Activated naive CD4-positive, alpha-beta T cell treated with anti-CD3 and anti-CD28 coated beads for 36 hours (primary cell): ENCODE measurements around the gene LMF2. TPM values are rescaled to one million over a fixed set of nuclear protein-coding genes. Genes with fewer than 3 reads are reported as not detected.

Experiments
- CTCF ChIA-PET: fragments of 350-600 bp; sonication (Branson Sonifier 250); formaldehyde crosslinking; loops from one replicate; lab custom pipeline; 2021; ENCODE audit warnings: antibody characterized with exemption; lab: Charles Lee
- DNase-seq: peaks from one replicate; pipeline ENCODE4 v3.0.0-alpha.2; 2020
- H3K27ac Mint-ChIP-seq: one replicate; pipeline ENCODE4 v1.8.0; 2021; ENCODE audit warnings: mild to moderate bottlenecking, mixed read lengths
- H3K27me3 Mint-ChIP-seq: one replicate; pipeline ENCODE4 v1.8.0; 2021; ENCODE audit warnings: low read depth, mixed read lengths
- H3K36me3 Mint-ChIP-seq: one replicate; pipeline ENCODE4 v1.8.0; 2021; ENCODE audit warnings: low read depth, mixed read lengths
- H3K4me1 Mint-ChIP-seq: one replicate; pipeline ENCODE4 v1.8.0; 2021; ENCODE audit warnings: low read depth, mixed read lengths
- H3K4me3 Mint-ChIP-seq: one replicate; pipeline ENCODE4 v1.8.0; 2021; ENCODE audit warnings: mild to moderate bottlenecking, moderate library complexity, mixed read lengths
- H3K9me3 Mint-ChIP-seq: one replicate; pipeline ENCODE4 v1.8.0; 2021; ENCODE audit warnings: mixed read lengths
- intact Hi-C: fragments of 100-400 bp; cut with micrococcal nuclease; formaldehyde crosslinking; loops from one replicate; pipeline ENCODE4 v1.15.1; 2023
- total RNA-seq, 2 experiments: library from RNA; stranded (reverse); gene quantifications; one replicate each; pipeline ENCODE4 v1.2.3, GENCODE V29; 2021

LMF2 gene
- total RNA-seq, 2 experiments from 2014 or later = 41.4 to 42.0 TPM

DNA sequence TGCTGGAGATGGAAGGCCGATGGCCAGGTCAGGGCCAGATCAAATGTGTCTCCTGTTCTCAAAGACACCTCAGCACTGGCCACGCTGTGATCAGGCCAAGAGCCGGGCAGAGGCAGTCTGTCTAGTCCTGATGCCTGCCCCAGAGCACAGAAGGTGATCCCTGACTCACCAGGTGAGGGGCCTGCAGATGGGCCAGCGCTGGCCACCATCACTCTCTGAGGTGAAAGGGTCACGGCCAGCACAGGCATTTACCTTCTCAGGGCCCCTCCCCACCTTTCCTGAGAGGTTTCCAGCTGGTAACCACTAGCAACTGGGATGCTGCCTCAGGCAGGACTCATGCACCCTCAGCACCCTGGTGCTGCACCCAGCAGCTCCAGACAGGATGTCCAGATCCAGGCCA lies 35.5 kb downstream of the LMF2 start:
- H3K36me3 Mint-ChIP-seq = peaks cover under 1% of the 10 kb centered on the region
- intact Hi-C loops = loop anchor here (5.0 to 10.0 kb wide), 3 partner anchors 227 to 510 kb away; partner anchors contain the start of genes PIM3 and TUBGCP6
- no peak for DNase-seq
- no peaks in the 10 kb centered on the region for H3K9me3 Mint-ChIP-seq
- peak overlapping the region; percentile 89 for H3K27ac Mint-ChIP-seq
- H3K27me3 Mint-ChIP-seq = no peaks in the 10 kb centered on the region
- CTCF ChIA-PET = interaction anchor here (0.9 to 2.0 kb wide), 3 partner anchors 8 to 15 kb away, joined by 3 to 5 read pairs (median 4); no protein-coding TSS in a partner anchor
- no peak overlapping the region for H3K4me3 Mint-ChIP-seq
- H3K4me1 Mint-ChIP-seq = peaks cover 60% of the 10 kb centered on the region

DNA sequence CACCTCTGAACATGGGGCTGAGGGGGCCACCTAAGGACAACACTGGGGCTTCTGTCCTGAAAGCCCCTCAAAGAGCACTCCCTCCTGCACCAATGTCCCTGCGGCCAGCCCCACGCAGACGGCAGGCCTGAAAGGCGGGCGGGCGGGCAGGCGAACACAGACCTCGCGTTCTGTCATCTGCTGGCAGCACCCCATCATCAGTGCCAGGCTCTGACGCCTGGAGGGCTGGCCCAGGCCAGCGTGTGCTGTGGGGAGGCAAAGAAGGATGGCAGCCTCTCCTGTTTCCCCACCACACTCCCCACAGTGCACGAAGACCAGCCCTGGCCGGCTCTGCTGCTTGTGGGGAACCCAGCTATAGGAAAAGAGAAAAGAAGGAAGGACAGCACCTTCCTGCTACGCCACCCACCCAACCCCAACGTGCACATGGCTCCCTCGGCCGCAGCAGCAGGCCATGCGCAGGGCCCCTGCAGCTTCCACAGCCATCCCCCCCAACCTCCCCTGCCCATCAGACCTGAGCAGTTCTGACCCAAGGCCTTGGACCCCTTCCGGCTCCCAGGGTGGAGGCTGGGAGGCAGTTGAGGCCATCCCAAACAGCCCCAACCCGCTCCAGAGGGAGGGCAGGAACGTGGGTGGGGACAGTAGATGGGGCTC lies 36.2 kb downstream of the LMF2 start:
- Mint-ChIP-seq H3K4me1 (peaks cover 59% of the 10 kb centered on the region), H3K27ac (peak overlapping the region; percentile 89), H3K27me3 (no peaks in the 10 kb centered on the region), H3K9me3 (no peaks in the 10 kb centered on the region), H3K36me3 (peaks cover 4% of the 10 kb centered on the region), H3K4me3 (peak overlapping the region; percentile 56)
- no peak for DNase-seq
- CTCF ChIA-PET = interaction anchor here (0.9 to 1.9 kb wide), 4 partner anchors 9 to 27 kb away, joined by 3 to 9 read pairs (median 4); no protein-coding TSS in a partner anchor
- intact Hi-C loops = loop anchor here (5.0 to 10.0 kb wide), 3 partner anchors 227 to 509 kb away; partner anchors contain the start of genes PIM3 and TUBGCP6

DNA sequence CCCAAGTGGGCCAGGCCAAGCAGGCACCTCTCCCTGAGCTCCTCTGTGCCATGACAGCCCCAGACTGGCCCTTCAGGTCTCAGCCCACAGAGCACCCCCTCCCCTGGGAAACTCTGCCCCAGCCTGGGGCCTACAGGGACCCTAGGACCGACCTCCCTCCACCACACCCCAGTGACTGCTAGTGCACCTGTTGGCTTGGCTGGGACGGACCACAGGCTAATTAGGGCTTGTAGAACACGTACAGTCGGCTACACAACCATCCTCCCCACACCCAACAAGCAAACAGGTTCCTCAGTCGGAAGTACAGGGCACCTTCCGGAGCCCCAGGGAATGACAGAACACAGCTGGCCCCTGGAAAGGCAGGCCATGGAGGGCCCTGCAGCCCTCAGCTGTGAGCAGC lies 37.0 kb downstream of the LMF2 start:
- Mint-ChIP-seq H3K27ac (peak overlapping the region; percentile 89), H3K4me1 (peaks cover 58% of the 10 kb centered on the region), H3K4me3 (peak overlapping the region; percentile 56), H3K9me3 (no peaks in the 10 kb centered on the region), H3K27me3 (no peaks in the 10 kb centered on the region), H3K36me3 (peaks cover 4% of the 10 kb centered on the region)
- intact Hi-C loops = loop anchor here (5.0 to 10.0 kb wide), 3 partner anchors 226 to 508 kb away; partner anchors contain the start of genes PIM3 and TUBGCP6
- CTCF ChIA-PET = interaction anchor here (0.7 to 2.0 kb wide), 5 partner anchors 10 to 64 kb away, joined by 3 to 11 read pairs (median 4); partner anchors contain the start of gene SCO2
- no peak for DNase-seq

DNA sequence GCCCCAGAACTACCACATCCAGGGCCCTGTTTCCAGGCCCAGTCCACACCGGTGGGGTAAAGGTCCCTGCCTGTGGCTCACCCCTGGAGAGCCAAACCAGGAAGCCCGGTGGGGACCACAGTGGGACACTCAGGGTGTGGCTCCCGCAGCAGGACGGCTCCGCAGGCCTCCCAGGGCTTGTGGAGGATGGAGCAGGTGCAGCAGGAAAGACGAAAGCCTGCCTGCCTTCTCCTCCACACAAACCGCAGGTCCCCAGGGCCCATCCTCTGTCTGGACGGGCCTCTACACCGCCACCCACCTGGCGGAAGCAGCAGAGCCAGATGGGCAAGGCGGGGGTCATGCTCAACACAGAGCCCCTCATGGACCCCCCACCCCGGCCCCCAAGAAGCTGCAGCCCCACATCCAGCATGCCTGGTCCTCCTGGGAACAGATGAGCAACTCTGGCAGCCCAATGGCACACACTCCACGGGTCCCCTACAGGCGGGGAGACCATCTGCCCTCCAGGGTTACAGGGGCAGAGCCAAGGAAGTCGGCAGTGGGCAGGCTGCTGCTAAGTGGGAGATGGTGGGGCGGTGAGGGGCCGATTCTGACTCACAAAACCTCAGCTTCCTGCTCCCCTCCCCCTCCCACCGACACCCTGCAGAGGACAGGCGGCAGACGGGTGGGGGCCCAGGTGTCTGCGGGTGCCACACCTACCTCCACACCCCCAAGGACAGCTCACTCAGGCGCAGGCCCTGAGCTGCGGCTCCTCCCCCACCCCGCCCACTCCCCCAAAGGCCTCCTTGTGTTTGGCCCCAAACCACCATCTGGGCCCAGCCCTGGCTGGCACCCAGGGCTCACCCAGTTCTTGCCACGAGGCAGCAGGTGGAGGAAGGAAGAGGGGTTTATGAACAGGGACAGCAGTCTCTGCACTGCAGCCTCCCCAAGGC lies 37.9 kb downstream of the LMF2 start:
- CTCF ChIA-PET = interaction anchor here (0.7 to 2.0 kb wide), 4 partner anchors 10 to 64 kb away, joined by 3 to 11 read pairs (median 6); partner anchors contain the start of gene SCO2
- Mint-ChIP-seq H3K4me1 (peaks cover 58% of the 10 kb centered on the region), H3K9me3 (no peaks in the 10 kb centered on the region), H3K27me3 (no peaks in the 10 kb centered on the region), H3K27ac (peak overlapping the region; percentile 89), H3K4me3 (peak overlapping the region; percentile 56), H3K36me3 (peaks cover 4% of the 10 kb centered on the region)
- intact Hi-C loops = loop anchor here (1.0 to 10.0 kb wide), 4 partner anchors 38 to 507 kb away; partner anchors contain the start of genes LMF2, PIM3 and TUBGCP6
- DNase-seq = peak; percentile 97

DNA sequence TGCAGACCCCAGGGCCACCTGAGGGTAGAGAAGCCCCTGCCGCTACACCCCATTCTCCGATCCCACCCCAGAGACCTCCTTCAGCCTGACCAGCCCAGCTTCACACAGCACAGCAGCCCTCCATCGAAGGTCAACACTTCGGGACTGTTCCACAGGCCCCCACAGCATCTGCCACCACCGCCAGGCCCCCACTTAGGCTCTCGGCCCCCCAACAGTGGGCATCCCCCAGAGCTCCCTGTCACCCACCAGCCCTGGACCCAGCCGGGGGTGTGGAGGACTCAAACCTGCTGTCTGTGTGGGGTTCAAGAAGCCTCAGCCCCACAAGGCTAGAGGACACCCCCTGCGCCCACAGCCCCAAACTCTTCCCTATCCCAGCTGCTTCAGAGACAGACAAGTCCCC lies 38.9 kb downstream of the LMF2 start:
- CTCF ChIA-PET = interaction anchor here (0.6 kb wide), 2 partner anchors 28 to 103 kb away, joined by 4 to 5 read pairs; no protein-coding TSS in a partner anchor
- peaks cover 8% of the 10 kb centered on the region for H3K36me3 Mint-ChIP-seq
- no peak overlapping the region for H3K4me3 Mint-ChIP-seq
- peak overlapping the region; percentile 56 for H3K27ac Mint-ChIP-seq
- no peak for DNase-seq
- H3K9me3 Mint-ChIP-seq = no peaks in the 10 kb centered on the region
- H3K4me1 Mint-ChIP-seq = peaks cover 52% of the 10 kb centered on the region
- intact Hi-C loops = loop anchor here (1.0 kb wide), 1 partner anchor 39 kb away; the partner anchor contains the start of gene LMF2
- no peaks in the 10 kb centered on the region for H3K27me3 Mint-ChIP-seq

DNA sequence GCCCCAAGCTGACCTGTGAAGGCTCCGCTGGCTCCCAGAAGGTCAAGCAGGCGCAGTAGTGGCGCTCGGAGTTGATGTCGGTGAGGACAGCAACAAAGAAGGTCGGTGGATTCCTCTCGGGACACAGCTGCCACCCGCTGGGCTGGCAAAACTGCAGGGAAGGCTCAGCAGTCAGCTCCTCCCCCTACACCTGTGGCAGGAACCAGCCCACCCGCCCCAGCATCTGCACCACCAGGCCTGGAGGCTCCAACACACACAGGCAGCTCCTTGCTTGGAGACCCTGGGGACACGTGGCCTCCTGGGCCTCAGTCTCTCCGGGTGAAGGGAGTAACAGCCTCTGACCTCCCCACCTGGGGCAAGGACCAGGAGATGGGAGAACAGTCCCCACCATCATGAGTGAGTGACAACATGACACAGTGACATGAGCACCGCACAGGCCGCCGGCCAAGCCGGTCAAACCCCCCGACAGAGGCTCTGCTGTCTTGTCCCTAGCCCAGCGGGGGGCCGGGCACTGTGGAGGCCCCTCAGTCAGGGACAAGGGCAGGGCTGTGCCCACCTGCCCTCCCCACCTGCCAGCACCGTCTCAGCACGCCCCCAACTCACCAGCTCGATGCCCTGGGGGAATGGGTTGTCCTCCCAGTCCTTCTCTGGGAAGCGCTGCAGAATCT lies 39.6 kb downstream of the LMF2 start:
- no peaks in the 10 kb centered on the region for H3K27me3 Mint-ChIP-seq
- H3K36me3 Mint-ChIP-seq = peaks cover 11% of the 10 kb centered on the region
- H3K4me3 Mint-ChIP-seq = no peak overlapping the region
- no peaks in the 10 kb centered on the region for H3K9me3 Mint-ChIP-seq
- no peak overlapping the region for H3K27ac Mint-ChIP-seq
- CTCF ChIA-PET = interaction anchor here (0.6 to 1.3 kb wide), 2 partner anchors 29 to 30 kb away, joined by 3 to 4 read pairs; no protein-coding TSS in a partner anchor
- H3K4me1 Mint-ChIP-seq = peaks cover 45% of the 10 kb centered on the region
- DNase-seq = no peak
- intact Hi-C loops = no loop called here

DNA sequence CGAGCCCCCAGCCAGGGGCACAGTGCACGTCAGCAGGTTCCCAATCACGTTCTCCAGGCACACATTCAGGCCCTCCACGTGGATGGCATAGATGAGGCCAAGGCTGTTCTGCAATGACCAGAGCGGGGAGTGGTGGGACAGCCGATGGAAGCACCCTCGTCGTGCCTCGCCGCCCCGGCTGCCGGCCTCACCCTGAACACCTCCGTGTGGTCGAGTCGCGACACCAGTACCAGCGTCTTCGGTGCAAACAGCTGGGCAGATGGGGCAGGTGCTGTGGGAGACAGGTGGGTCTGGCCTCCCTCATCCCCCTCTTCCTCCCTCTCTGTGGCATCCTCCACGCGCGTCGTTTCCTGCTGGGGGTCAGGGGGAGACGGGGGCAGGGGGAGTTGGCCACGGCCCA lies 40.2 kb downstream of the LMF2 start:
- Mint-ChIP-seq H3K27ac (no peak overlapping the region), H3K27me3 (no peaks in the 10 kb centered on the region), H3K36me3 (peaks cover 11% of the 10 kb centered on the region), H3K4me3 (no peak overlapping the region), H3K9me3 (no peaks in the 10 kb centered on the region), H3K4me1 (peaks cover 40% of the 10 kb centered on the region)
- no peak for DNase-seq
- CTCF ChIA-PET = interaction anchor here (1.3 kb wide), 1 partner anchor 30 kb away, joined by 3 read pairs; no protein-coding TSS in a partner anchor
- intact Hi-C loops = no loop called here

DNA sequence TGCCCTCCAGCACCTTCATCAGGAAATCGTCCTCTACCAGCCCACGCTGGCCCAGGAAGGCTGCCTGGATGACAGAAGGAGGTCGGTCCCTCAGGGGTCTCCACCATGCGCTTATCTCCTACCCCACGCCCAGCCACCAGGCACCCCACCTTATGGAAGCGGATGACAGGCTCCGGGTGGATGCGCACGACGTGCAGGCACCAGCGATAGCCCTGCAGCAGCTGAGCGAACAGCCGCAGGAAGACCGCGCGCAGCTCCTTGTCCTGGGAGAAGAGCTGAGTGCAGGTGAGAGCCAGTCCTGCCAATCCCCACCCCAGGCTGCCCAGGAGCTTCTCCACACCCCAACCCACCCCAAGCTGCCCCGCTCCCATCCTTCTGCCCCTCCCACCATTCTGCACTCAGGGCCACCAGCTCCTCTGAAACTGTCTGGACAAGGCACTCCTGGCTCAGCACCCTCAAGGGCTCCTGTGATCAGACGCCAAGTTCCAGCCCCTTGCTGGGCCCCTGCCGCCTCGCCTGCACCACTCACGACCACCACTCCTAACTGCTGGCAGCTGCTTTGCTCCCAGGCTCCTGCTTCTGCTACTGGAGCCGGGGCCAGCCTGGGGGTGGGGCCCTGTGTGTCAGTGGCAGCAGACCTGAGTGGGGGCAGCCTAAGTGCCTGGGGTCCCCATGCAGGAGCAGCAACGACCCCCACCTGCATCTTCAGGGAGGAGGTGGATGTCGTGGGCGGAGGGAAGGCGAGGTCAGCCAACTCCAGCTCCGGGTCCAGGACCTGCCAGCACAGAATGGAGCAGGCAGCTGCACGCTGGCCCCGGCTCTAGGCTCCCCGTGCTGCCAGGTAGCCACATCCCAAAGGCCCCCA lies 42.2 kb downstream of the LMF2 start:
- Mint-ChIP-seq H3K36me3 (peaks cover 18% of the 10 kb centered on the region), H3K4me1 (peaks cover 19% of the 10 kb centered on the region), H3K9me3 (no peaks in the 10 kb centered on the region), H3K27me3 (no peaks in the 10 kb centered on the region), H3K4me3 (no peak overlapping the region), H3K27ac (no peak overlapping the region)
- CTCF ChIA-PET = interaction anchor here (1.0 to 1.1 kb wide), 2 partner anchors 33 to 213 kb away, joined by 4 to 5 read pairs; no protein-coding TSS in a partner anchor
- intact Hi-C loops = no loop called here
- DNase-seq = no peak

DNA sequence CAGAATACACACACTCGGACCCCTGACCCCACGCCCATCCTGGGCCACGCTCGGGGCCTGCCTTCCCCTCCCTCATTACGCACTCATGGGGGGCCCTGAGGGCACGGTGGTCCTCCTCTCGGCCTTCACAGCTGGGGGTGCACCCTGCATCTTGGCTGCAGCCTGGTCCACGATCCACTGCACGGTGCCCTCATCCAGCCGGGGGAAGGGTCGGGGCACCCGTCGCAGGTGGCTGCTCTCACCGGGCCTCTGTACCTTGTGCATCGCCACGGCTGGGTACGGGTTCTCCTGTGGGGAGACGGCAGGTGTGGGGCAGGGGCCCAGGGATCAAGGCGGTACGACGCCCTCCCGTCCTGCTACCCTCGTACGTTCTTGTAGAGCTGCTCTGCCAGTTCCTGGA lies 43.1 kb downstream of the LMF2 start:
- Mint-ChIP-seq H3K36me3 (peaks cover 19% of the 10 kb centered on the region), H3K9me3 (no peaks in the 10 kb centered on the region), H3K4me1 (peaks cover 11% of the 10 kb centered on the region), H3K4me3 (no peak overlapping the region), H3K27me3 (no peaks in the 10 kb centered on the region), H3K27ac (no peak overlapping the region)
- CTCF ChIA-PET = interaction anchor here (1.0 kb wide), 1 partner anchor 34 kb away, joined by 4 read pairs; no protein-coding TSS in a partner anchor
- DNase-seq = no peak
- intact Hi-C loops = no loop called here

DNA sequence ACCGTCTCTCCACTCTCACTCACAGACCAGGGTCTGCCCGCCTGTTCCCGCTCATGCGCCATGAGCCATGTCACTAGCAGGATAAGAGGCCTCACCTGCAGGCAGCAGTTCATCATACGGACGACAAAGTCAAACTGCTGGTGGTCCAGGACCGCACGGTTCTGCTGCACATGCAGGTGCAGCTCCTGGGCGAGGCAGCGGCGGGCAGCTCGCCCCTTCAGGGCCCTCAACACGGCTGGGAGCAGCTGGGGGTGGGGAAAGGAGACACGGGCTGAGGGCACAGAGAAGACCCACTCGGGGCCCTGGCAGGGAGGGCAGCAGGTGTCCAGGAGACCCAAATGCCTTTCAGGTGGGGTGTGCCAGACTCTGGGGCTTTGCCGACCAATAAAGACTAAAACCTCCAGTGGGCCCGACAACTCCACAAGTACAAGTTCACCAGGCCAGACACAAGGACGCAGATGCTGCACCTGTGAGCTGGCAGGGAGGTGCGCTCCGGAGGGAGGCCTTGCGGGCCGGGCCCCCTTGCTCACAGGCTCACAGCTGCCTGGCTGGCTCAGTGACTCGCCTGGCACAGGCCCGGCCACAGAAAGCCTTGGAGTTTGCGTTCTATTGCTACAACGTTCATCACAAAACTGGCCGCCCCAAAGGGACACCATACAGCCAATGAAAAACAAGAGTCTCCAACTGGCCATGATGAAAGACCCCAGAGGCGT lies 44.2 kb downstream of the LMF2 start:
- Mint-ChIP-seq H3K9me3 (no peaks in the 10 kb centered on the region), H3K4me3 (no peak overlapping the region), H3K36me3 (peaks cover 23% of the 10 kb centered on the region), H3K4me1 (peaks cover 1% of the 10 kb centered on the region), H3K27me3 (no peaks in the 10 kb centered on the region), H3K27ac (no peak overlapping the region)
- CTCF ChIA-PET = interaction anchor here (0.9 to 1.8 kb wide), 2 partner anchors 9 to 34 kb away, joined by 3 to 5 read pairs; no protein-coding TSS in a partner anchor
- no peak for DNase-seq
- intact Hi-C loops = no loop called here
